Colonic mucosa (tissue), 4 donors: Measurements from ENCODE around the gene PCGF2. TPM values are rescaled to one million over a fixed set of nuclear protein-coding genes. Genes with fewer than 3 reads are reported as not detected.
A peak's percentile ranks its signal among the peaks of the same experiment; 100 is the strongest.

Source experiments
- DNase-seq: peaks from one replicate; pipeline ENCODE4 v3.0.0-alpha.2; 2020
- H3K27ac ChIP-seq: fragments of 200-600 bp; one replicate; pipeline ENCODE4 v1.8.0; 2021
- H3K27me3 ChIP-seq: fragments of 200-600 bp; one replicate; pipeline ENCODE4 v1.8.0; 2021
- H3K36me3 ChIP-seq: fragments of 200-600 bp; one replicate; pipeline ENCODE4 v1.8.0; 2021
- H3K4me1 ChIP-seq: fragments of 200-600 bp; one replicate; pipeline ENCODE4 v1.8.0; 2021; ENCODE audit warnings: mild to moderate bottlenecking
- H3K4me3 ChIP-seq: fragments of 200-600 bp; one replicate; pipeline ENCODE4 v1.8.0; 2021
- H3K9ac ChIP-seq, 2 donors: one replicate each; pipeline ENCODE4 v1.7.0; 2013; ENCODE audit warnings: control low read depth in 2 of 2, low read depth in 2 of 2, low read length in 2 of 2
- H3K9me3 ChIP-seq: fragments of 200-600 bp; one replicate; pipeline ENCODE4 v1.8.0; 2021
- intact Hi-C: fragments of 100-400 bp; cut with DNase I; formaldehyde crosslinking; loops from one replicate; pipeline ENCODE4 v1.14.1; 2022
- total RNA-seq, 2 donors: library from RNA; stranded (reverse); fragmentation: NEBNext Ultra II Directional in 1 of 2; extraction: Animal tissue kit (Norgen Biotek cat#: 25700) in 1 of 2; gene quantifications; one replicate each; pipeline ENCODE4 v1.2.1, GENCODE V29; 2021
- TF ChIP-seq, protein P1 (sequence below): fragments of 200-600 bp; IDR thresholded peaks from one replicate; pipeline ENCODE4 v1.8.0; 2022; ENCODE audit warnings: antibody characterized with exemption, mild to moderate bottlenecking
- donor health status: healthy.
- donor health status: DM: no; HTN: no; CAD: no.
- donor health status: DM: no; HTN: no; CAD: no.

Gene PCGF2
- 10 to 100 TPM; 27.2 to 45.5 TPM for total RNA-seq

DNA sequence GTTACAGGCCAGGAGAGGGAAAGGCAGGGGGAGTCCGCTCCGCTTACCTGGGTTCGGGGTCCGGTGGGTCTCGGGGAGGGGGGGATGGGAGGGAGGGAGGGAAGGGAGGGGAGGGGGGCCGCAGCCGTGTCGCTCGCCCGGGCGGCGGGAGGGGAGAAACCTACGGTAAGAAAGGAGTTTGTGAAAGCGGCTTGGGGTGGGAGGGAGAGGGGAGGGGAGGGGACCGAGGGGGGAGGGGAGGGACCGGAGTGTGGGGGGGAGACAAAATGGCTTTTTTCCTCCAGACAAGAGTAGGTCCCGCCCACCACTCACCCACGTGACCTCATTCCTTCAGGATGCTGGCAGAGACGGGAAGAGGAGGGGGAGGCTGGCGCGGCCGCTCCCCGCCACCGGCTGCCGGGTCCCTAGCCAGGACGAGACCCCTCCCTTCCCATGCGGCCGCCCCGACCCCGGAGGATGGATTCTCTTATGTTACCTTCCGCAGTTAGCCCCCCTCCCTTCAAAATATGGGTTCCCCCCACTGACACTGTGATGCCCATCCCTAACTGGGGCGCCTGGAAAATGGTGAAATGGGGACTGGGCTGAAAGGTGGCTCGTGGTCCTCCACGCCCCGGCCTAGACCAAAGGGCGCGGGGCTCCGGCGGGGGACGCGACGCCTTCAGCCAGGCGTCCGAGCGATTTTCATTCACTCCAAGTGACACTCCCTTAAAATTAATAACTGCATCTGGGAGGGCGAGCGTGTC is at the start of gene PCGF2:
PCGF2 (minus strand) TSS at position 188 of the 743 bp plus-strand sequence. CDS start 7,934 bp downstream, outside the sequence.
- TF ChIP-seq, protein P1, sequence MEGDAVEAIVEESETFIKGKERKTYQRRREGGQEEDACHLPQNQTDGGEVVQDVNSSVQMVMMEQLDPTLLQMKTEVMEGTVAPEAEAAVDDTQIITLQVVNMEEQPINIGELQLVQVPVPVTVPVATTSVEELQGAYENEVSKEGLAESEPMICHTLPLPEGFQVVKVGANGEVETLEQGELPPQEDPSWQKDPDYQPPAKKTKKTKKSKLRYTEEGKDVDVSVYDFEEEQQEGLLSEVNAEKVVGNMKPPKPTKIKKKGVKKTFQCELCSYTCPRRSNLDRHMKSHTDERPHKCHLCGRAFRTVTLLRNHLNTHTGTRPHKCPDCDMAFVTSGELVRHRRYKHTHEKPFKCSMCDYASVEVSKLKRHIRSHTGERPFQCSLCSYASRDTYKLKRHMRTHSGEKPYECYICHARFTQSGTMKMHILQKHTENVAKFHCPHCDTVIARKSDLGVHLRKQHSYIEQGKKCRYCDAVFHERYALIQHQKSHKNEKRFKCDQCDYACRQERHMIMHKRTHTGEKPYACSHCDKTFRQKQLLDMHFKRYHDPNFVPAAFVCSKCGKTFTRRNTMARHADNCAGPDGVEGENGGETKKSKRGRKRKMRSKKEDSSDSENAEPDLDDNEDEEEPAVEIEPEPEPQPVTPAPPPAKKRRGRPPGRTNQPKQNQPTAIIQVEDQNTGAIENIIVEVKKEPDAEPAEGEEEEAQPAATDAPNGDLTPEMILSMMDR, result no peak
- Histone ChIP-seq H3K27ac (peak within 1 kb of the TSS; percentile 86), H3K36me3 (no peaks in the 10 kb centered on the region), H3K9ac (peak within 1 kb of the TSS; percentile 89 to 93), H3K4me1 (peaks cover 10% of the 10 kb centered on the region), H3K27me3 (no peaks in the 10 kb centered on the region), H3K9me3 (no peaks in the 10 kb centered on the region), H3K4me3 (peak within 1 kb of the TSS; percentile 80)
- intact Hi-C loops, result no loop called here
- peak; percentile 95 for DNase-seq

DNA sequence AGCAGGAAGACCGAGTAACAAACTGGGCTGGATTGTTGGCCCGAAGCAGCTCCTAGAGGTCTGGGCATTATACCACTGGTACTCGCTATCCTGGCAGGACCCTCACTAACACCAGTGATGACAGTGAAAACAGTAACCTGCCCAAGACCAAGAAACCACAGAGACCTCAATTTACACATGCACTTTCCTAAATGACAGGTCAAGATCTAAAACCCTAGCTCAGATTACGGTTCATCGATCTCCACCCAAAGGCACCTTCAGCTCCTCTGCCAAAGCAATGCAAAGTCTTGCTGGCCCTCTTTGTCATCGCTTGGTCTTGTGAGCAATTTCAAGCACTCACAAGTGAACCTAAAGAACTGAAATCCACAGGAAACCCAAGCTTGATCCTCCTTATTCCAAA is 49.7 kb upstream of the PCGF2 start:
- H3K4me3 ChIP-seq, result peak overlapping the region; percentile 79

DNA sequence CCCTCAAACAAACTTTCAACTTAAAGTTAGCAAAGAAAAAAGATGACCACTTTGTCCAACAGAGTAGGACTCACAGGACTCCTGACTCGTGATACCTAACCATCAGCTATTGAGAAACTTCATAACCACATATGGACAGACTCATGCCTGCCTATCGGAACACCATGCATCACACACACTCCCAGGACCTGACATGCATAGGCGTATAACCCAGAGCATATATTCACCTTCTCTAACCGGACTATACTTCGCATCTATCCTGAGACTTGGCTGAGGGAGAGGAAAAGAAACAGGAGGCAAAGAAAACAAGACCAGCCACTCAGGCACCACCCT is 49.0 kb upstream of the PCGF2 start:
- TF ChIP-seq, protein P1, result no peak
- Histone ChIP-seq H3K9me3 (no peaks in the 10 kb centered on the region), H3K4me3 (no peak overlapping the region), H3K4me1 (peaks cover 23% of the 10 kb centered on the region), H3K9ac (peak overlapping the region in 1 of 2 donors; percentile 8), H3K36me3 (no peaks in the 10 kb centered on the region), H3K27ac (no peak overlapping the region), H3K27me3 (no peaks in the 10 kb centered on the region)
- no peak for DNase-seq
- intact Hi-C loops, result no loop called here

More for the DNA sequence above, 49.7 kb upstream of the PCGF2 start:
- Histone ChIP-seq H3K36me3 (no peaks in the 10 kb centered on the region), H3K9ac (peak overlapping the region; percentile 8 to 19), H3K27ac (no peak overlapping the region), H3K4me1 (peaks cover 23% of the 10 kb centered on the region), H3K9me3 (no peaks in the 10 kb centered on the region), H3K27me3 (no peaks in the 10 kb centered on the region)
- DNase-seq, result no peak
- intact Hi-C loops, result no loop called here
- TF ChIP-seq, protein P1, result no peak

DNA sequence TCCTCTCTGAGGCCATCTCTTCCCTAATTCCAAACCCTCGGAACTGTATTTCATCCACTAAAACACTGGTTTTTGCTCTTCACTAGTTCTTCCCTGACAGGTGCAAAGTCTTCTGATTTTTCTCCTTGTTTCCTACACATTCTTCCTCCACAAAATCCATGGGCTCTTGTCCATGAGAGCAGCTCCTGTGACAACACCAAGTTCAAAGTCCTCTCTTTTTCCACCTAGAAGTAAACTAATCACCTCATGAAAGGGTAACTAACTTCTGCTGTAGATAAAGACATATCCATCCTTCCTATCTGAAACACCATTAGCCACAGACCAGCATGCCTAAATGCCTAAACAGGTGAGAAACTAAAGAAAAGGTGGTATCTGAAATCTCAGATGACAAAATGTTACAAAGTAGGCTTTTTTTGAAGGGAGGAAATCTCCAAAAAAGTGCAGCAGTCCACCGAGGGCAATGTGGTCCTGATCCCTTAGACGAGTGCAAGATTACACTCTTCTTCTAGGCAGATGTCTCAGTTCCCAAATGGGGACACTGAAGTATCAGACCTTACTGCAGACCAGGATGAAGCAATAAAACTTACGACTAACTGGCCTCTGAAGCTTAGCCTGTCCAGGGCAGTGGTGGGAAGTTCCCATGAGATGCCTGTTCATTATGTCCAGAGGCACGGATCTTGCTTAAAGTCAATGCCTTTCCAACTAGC is 48.5 kb upstream of the PCGF2 start:
- Histone ChIP-seq H3K4me1 (peaks cover 23% of the 10 kb centered on the region), H3K9ac (no peak overlapping the region), H3K9me3 (no peaks in the 10 kb centered on the region), H3K27ac (no peak overlapping the region), H3K36me3 (no peaks in the 10 kb centered on the region), H3K27me3 (no peaks in the 10 kb centered on the region), H3K4me3 (no peak overlapping the region)
- intact Hi-C loops, result no loop called here
- TF ChIP-seq, protein P1, result no peak
- no peak for DNase-seq

DNA sequence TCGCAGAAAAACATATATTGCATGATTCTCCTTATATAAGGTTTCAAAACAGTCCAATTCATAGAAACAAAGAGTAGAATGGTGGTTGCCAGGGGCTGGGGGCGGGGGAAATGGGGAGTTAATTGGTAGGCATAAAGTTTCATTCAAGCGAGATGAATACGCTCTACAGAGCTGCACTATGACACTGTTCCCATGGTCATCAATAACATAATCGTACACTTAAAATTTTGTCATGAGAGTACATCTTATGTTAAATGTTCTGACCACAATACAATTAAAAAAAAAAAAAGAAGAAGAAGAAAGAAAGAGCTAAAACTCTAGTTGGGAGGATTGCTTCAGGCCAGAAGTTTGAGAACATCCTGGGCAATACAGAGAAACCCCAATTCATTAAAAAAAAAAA is 46.1 kb upstream of the PCGF2 start:
- no peak overlapping the region for H3K27ac ChIP-seq
- DNase-seq, result no peak
- H3K9ac ChIP-seq, result no peak overlapping the region
- no peaks in the 10 kb centered on the region for H3K9me3 ChIP-seq
- no peaks in the 10 kb centered on the region for H3K27me3 ChIP-seq
- no peak overlapping the region for H3K4me3 ChIP-seq
- no peaks in the 10 kb centered on the region for H3K36me3 ChIP-seq
- H3K4me1 ChIP-seq, result peaks cover 23% of the 10 kb centered on the region
- intact Hi-C loops, result no loop called here
- TF ChIP-seq, protein P1, result no peak
